ENCODE measurements around the gene NCKAP5.

DNA sequence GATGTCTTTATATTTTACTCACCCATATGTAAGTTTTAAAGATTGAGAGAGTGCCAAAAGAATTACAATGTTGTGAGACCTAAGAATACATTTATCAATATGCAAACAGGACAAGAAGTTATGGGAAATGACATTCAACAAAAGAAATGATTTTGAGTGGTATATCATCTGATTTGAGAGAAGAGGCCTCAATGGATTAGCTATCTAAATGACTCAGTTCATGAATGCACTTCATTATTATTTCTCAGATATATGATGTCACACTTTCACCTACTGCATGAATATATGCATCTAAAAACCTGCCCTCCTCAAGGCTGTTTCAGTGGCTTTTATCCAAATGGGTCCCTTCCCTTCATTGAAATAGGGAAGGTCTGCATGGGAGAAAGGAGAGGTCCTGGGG lies 769.9 kb downstream of the NCKAP5 start:
- TF ChIP-seq, protein P1, sequence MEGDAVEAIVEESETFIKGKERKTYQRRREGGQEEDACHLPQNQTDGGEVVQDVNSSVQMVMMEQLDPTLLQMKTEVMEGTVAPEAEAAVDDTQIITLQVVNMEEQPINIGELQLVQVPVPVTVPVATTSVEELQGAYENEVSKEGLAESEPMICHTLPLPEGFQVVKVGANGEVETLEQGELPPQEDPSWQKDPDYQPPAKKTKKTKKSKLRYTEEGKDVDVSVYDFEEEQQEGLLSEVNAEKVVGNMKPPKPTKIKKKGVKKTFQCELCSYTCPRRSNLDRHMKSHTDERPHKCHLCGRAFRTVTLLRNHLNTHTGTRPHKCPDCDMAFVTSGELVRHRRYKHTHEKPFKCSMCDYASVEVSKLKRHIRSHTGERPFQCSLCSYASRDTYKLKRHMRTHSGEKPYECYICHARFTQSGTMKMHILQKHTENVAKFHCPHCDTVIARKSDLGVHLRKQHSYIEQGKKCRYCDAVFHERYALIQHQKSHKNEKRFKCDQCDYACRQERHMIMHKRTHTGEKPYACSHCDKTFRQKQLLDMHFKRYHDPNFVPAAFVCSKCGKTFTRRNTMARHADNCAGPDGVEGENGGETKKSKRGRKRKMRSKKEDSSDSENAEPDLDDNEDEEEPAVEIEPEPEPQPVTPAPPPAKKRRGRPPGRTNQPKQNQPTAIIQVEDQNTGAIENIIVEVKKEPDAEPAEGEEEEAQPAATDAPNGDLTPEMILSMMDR (IDR thresholded peaks at IDR 0.05; ENCODE audit: low read length), result no peak
- TF ChIP-seq EZH2 (IDR thresholded peaks at IDR 0.05; ENCODE audit: borderline replicate concordance, low read length), result no peak
